Dedifferentiated amniotic fluid mesenchymal stem cell (primary cell): ENCODE measurements around the gene ZFAND3.
"Not testable (repeated sequence)": the region's sequence is repeated elsewhere in the genome, so short reads cannot be mapped to it uniquely, and the experiment has no call there.

Source experiments
- DNase-seq: peaks from one replicate; pipeline ENCODE4 v3.0.0-alpha.2; 2016; ENCODE audit errors: extremely low spot score

Gene ZFAND3

DNA sequence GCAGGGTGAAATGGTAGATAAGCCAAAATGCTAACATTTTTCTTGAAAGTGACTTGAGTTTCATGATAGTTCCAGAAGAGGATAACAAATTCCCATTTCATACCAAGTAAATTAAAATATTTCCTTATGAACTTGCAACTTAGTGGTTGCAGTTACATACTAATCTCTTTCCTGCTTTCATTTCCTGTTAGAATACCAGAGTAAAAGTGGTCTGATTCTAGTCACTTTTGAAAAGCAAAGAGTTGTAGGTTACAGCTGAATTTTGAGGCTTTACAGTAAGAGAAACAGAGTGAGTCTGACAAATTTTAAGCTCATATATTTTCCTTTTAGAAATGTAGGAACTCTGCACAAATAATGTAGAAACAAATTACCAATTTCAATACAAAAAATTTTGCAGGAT lies 117.4 kb downstream of the ZFAND3 start:
- no peak for DNase-seq

DNA sequence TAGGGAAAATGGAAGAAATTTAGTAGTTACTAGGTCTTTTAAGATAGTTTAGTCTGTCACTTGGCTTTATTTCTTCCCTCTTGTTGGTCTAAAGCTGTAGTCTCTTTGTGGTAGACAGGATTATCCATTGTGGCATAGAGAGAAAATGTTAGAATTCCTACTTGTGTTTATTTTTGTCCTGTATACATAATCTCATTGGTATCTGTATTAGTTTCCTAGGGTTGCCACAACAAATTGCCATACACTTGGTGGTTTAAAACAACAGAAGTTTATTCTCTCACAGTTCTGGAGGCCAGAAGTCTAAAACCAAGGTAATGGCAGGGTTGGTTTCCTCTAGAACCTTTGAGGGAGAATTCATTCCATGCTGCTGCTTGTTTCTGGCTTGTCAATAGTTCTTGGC lies 119.4 kb downstream of the ZFAND3 start:
- no peak for DNase-seq

DNA sequence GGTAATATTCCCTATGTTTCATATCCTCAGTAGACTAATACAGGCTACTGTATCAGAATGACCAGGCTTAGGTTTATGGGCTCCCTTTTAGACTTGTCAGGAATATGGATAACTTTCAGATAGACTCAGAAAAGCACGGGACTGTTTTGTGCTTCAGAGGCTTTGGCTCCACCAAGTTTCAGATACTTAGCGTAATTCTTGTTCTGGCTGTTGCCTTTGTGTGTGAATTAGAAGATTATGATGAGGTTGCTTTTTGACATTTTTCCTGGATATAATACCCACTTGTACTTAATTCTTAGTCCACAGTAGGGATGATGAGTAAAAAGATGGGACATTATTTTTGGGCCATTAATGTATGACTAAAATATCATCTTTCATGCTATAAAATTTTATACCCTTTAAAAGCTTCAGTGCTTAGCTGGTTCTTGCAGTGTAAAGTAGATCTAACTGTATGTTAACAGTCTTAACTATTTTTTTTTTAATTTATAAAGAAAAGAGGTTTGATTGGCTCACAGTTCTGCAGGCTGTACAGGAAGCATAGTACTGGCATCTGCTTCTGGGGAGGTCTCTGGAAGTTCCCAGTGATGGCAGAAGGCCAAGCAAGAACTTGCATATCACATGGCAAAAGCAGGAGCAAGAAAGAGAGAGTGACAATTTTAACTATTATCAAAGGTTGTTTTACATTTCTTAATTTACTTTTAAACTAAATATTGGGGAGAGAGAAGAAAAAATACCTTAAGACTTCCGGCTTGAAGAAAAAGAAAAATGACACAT lies 120.7 kb downstream of the ZFAND3 start:
- DNase-seq = no peak

DNA sequence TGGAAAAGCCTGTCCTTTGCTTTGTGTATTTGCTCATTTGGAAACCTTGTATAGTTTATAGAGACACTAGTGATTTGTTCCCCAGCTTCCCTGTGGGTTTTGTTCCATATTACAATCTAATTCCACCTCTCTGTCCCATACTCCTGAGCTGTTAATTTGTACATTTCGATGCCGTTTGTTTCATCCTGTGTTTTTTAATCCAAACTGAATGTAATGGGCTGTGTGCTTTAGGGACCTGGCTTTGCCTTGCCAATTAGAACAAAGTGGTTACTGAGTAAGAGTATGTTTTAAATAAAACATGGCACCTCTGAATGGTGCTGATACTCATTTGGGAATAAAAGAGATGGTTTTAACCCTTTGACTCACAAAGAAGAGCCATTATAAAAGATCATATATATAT lies 122.3 kb downstream of the ZFAND3 start:
- DNase-seq = no peak

DNA sequence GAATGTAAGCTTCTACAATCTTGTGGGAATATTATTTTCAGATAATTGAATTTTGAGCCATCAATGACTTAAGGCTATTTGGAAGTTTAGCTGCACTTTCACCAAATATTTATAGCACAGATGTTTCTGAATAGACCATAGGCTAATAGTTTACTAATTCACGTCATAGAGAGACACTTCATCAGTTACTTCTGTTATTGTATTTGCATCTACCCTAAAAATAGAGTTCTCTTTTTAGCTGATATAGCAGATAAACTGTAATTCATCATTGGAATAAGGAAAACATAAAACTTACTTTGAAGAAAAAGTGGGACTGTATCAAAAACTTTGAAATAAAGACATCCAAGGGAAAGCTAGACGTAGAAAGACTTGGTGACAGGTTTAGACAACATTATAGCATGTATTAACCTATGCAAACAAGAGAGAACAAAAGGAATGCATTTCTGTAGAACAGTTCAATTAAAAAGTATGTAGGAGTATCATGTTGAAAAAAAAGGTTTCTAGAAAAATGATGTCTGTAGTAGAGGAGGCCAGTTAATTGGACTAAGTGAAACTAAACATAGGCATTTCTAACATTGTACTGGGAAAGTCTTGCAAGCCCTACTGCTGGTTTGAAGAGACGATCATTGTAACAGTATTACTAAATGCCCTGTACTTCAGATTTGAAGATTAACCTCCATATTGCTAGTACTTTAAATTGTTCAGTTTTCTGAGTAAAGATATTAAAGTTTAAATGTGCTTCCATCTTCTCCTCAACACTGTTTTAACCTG lies 123.3 kb downstream of the ZFAND3 start:
- DNase-seq = no peak

DNA sequence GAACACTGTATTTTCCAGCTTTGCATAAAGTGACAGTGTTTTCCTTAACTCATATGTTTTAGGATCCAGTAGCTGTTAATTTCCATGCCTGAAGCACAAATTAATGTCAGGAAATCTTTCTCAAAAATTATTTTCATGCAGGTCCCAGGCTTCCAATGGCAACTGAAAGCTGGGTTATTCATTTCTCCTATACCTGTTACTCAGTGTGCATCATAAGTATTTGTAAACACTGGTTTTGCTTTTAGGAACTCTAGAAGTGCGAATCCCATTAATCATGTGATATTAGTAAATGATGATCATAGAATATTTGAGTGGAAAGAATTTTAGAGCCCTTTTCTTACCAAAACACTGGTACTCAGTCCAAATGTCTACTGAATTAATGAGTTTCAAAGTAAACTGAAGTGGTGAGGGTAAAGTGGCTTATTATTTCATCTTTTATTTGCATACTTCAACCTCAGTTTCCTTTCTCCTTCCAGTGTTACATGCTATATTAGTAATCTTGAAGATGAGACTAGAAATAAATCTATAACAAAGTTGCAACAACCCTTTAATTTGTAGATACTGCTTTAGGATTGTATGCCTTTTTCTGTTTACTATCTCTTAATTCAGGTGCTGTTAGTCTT lies 124.0 kb downstream of the ZFAND3 start:
- no peak for DNase-seq

DNA sequence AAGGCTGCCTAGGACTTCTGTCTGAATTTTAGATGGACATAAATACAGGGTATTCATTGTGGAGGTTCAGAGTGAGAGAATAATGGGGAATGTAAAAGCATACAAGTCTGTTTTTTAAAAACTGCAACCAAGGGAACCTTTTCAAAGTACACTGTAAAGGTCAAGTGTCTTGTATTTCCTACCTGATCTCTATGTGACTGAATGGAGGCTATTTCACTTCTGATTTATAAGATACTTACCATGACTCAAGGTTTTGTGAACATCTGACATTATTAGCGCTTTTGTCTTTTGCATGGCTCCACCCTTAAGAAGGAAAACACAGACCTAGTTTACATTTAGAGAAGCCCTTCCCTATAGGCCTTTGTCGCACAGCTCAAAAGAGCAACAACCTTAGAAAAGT lies 126.5 kb downstream of the ZFAND3 start:
- no peak for DNase-seq

DNA sequence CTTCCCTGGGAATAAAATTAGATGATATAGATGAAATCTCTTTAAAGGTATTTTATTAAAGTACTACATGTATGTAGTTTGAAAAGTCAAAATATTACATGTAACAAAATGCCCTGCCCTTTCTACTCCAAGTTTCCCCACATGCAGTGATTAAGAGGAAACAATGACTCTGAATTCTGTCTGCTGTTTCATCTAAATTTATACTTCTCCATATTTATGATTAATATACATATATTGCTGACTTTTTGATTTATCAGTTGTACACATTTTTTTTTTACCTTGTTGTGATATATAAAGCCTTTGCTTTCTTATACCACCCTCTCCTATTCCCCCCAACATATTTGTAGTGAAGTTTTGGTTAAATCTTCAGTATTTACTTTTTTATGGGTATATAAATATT lies 127.9 kb downstream of the ZFAND3 start:
- no peak for DNase-seq

DNA sequence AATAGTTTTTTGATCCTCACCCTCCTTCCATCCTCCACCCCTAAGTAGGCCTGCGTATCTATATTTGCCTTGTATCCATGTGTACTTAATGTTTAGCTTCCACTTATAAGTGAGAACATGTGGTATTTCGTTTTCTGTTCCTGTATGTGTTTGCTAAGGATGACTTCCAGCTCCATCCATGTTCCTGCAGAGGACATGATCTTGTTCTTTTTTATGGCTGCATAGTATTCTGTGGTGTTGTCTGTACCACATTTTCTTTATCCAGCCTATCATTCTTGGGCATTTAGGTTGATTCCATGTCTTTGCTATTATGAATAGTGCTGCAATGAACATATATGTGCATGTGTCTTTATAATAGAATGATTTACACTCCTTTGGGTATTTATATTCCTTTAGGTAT lies 129.1 kb downstream of the ZFAND3 start:
- DNase-seq = not testable (repeated sequence)

DNA sequence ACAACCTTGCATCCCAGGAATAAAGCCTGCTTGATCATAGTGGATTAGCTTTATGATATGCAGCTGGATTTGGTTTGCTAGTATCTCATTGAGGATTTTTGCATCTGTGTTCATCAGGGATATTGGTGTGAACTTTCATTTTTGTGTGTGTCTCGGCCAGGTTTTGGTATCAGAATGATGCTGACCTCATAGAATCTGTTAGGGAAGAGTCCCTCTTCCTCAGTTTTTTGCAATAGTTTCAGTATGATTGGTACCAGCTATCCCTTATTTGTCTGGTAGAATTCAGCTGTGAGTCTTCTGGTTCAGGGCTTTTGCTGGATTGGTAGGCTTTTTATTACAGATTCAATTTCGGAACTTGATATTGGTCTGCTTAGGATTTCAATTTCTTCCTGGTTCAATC lies 132.5 kb downstream of the ZFAND3 start:
- DNase-seq = no peak

DNA sequence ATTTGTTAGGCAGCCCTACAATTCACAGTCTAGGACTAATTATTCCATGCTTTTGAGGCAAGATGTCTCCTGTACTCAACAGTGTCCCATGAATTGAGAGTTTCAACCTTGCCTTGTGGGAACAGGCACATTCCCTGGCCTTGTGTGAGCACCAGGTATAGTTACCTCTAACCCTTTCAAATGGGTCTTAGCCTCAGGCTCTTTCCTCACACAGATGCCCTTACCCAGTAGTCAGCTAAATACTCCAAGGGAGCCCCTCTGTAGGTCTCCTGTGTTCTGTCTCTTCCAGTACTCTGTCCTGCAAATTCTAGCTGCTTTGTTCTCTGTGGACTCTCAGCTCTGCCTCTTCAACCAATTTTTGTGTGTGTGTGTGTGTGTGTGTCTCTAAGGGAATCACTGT lies 135.3 kb downstream of the ZFAND3 start:
- DNase-seq = no peak

DNA sequence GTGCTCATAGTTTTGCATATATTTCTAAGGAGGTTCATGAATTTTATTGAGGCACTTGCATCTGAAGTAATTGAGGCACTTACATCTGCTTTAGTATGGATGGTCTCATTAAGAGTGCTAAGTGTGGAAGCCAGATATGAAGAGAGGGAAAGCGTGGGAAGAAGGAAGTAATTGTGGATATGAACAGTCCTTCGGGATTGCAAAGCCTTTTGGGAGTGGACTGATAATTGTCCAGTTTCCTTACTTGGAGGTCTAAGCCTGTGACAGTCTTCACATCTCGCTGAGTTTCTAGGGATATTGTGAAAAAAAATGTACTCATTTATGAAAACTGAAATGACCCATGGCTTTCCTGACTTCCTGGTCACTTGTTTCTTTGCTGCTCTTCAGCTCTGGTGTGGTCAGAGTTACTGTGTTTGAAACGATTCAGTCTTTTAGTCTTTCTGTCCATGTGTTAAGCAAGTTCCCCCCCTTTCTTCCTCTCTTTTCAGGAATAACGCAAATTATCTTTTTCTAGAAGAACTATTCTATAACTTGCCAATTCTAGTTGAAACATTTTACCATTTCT lies 137.3 kb downstream of the ZFAND3 start:
- DNase-seq = no peak

DNA sequence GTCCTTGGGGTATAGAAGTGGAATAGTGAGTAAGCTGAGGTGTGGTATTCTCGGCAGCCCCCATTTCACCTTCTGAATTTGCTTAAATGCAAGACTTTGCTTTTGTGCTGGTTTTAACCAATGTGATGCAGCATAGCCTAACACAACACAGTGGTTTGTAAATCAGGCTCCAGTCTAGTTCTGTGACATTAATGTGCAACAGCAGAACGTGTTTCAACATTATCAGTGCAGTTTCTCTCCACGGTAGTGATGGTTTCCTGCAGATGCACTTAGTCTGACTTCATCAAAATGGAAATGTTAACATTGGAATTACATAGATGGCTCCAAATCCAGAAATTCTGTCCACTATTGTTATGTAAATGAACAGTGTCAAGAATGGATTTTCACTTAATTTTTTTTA lies 139.5 kb downstream of the ZFAND3 start:
- DNase-seq = no peak

DNA sequence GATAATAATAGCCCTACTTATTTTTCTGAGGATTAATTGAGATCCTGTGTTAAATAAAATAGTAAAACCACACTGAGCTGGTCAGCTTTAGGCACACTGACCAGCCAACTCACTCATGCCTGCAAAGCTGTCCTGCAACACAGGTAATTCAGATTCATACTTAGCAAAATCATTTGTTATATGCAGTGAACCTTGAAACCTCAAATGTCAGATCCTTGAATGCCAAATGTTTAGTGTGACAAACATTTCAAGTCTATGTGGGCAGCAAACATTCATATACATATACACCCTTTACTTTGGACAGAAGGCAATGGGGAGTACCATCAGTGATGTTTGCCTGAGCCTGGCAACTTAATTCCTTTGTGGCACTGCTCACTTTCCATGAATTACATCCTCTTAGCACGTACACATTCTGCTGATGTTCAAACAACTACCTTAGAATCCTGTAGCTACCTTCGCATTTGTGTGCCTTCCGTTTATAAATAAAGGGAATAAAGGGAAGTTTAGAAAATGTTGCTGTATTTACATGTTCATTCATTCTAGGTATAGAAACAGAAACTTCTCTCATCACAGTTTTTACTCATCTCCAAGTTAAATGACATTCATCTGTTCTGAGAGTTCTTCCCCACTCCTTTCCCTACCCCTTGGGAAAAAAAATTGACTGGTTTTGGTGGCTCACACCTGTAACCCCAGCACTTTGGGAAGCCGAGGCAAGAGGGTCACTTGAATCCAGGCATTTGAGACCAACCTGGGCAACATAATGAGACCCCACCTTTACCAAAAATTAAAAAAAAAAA lies 140.8 kb downstream of the ZFAND3 start:
- DNase-seq = no peak

DNA sequence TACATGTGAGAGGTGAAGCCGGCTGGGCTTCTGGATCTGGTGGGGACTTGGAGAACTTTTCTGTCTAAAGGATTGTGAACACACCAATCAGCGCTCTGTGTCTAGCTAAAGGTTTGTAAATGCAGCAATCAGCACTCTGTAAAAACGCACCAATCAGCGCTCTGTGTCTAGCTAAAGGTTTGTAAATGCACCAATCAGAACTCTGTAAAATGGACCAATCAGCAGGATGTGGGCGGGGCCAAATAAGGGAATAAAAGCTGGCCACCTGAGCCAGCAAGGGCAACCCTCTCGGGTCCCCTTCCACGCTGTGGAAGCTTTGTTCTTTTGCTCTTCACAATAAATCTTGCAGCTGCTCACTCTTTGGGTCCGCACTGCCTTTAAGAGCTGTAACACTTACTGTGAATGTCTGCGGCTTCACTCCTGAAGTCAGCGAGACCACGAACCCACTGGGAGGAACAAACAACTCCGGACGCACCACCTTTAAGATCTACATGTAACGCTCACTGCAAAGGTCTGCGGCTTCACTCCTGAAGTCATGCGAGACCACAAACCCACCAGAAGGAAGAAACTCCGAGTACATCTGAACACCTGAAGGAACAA lies 143.1 kb downstream of the ZFAND3 start:
- not testable (repeated sequence) for DNase-seq

DNA sequence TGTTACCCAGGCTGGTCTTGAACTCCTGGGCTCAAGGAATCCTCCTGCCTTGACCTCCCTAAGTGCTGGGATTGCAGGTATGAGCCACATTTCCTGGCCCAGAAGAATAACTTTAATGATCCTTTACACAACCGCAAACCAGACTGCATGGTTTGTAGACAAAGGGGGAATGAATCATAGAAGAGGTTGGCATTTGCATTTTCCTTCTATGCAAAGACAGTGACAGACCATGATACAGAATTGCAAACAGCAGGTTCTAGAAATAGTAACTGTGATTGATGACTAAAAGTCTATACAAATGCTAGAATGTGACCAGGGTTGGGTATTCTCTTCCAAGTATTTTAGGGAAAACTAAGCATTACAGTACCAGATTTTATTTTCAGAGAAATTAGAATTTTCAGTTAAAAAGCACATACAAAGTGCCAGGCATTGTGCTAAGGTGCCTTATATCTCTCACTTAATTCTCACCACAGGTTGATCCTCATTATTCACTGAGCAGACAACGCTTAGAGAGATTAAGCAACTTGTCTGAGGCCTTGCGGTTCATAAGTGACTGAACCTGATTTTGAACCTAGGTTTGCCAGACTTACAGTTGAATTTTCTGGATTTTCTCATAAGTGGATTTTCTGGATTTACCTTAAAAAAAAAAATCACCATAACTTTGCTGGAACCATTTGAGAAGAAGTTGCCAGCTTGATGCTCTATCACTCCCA lies 146.6 kb downstream of the ZFAND3 start:
- DNase-seq = no peak

DNA sequence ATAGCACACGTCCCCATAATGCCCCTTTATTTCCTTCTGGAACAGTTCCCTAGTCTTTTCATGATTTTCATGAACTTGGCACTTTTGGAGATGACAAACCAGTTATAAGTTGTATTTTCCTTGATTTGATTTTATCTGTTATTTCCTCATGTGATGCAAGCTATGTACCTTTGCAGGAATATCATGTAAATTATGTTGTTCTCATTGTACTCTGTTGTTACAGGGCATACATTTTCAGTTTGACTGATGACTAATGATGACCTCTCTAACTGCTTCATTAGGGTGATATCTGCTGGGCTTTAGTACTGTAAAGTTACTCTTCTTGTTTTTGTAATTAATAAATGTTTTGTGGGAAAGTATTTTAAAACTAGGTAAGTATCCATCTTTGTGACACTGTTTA lies 147.3 kb downstream of the ZFAND3 start:
- DNase-seq = no peak

DNA sequence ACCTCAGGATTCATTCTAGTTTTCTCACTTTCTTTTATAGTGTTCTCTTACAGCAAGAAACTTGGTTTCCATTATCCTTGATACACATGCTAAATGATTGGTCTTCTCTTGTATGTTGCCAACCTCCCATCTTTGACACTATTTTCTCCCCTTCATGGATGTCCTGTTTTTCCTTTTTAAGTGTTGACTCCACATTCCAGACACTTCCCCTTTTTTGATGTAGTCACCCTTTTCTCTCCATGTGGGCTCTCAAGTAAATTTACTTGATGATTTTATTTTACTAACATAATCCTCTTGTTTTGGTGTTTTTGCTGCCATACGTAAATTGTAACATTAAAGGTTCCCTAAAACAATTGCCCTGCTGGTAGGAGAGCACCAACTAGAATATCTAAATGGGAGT lies 148.1 kb downstream of the ZFAND3 start:
- DNase-seq = no peak

DNA sequence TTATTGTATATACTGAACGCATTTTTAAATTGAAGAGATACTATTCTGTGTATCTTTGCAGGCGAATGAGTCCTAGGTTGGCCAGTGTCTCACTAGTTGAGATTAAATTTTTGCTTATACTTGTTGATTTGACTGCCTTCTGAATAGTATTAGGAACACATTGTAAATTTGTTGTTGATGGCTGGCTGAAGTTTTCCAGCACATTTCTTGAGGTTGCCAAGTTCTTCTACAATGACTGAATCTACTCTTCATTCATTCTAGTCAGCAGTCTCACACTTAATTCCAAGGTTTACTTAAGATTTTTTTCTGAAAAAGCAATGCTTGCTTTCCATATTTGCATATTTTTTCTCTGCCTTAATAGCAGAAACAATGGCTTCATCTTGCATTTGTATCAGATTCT lies 151.7 kb downstream of the ZFAND3 start:
- DNase-seq = no peak

DNA sequence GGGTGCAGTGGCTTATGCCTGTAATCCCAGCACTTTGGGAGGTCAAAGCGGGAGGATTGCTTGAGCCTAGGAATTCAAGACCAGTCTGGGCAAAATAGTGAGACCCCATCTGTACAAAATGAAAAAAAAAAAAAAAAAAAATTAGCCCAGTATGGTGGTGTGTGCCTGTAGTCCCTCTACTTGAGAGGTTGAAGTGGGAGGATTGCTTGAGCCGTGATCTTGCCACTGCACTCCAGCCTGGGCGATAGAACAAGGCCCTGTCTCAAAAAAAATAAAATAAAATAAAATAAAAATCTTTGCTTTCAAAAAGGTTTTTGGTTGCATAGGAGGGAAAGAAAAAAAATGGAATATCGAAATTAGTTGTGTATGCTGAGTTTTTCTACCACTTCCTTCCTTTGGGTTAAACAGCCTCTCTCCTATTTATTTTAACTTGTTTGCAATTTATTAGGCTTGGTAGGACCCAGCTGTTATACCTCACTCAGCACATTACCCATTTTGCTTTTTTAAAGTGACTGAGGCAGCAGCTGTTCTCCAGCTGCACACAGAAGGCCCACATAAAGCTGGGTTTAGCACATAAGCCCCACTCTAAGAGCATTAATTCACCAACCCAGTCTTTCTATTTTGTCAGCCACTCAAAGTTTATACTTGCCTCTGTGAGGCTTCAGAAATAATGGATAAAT lies 152.3 kb downstream of the ZFAND3 start:
- no peak for DNase-seq
